Stimulated activated CD8-positive, alpha-beta memory T cell treated with anti-CD3 and anti-CD28 coated beads, Interleukin-2, amount 100 ng/mL, for 1 hour (primary cell): Measurements from ENCODE around the gene SMC3.

ENCODE experiments used
- DNase-seq, 2 donors: peaks; one replicate each; pipeline ENCODE4 v3.0.0-alpha.2; 2020; ENCODE audit warnings: low read depth in 2 of 2

Gene SMC3

DNA sequence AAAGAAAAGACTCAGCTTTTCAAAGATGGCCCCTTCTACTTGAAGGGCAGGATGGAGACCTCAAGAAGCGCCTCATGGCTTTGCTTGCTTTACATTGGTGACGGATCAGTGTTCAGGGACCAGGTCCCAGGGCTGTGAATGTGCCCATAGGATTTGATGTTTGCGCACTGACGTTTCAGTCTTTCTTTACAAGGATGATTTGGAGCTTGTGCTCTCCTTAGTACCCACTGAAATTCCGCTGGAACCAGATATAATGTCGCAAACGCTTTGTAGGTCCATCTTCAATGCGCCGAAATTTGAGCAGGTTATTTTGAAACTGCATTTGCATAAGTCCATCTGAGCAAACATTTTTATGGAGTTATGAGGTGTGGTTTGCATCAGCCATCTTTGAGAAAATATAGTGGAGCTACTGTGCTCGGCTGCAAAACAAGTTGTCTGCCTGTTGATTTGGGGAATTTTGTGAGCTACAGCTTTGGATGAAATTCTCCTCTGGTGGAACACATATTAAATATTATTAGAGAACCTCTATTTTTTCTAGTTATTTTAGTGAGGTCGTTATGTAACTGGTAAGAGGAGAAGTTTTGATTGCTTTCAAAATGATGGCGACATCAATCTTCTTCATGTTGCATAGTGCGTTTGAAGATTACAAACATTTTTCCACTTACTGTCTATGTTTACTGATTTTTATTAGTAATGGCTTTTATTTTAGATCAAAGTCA is 79.1 kb downstream of the SMC3 start:
- DNase-seq: no peak

DNA sequence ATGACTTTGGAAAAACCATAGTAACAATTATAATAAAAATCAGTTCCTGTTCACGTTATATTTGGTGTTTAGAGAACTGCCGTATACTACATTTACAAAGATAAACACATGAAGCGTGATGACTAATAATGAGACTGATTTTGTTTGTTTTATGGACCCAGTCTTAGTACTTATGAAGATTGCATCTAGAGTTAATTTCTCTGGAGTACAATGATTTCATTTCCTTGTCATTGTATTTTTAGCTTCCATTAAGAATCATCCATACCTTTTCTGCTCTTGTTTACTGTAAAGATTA is 79.6 kb downstream of the SMC3 start:
- no peak for DNase-seq

DNA sequence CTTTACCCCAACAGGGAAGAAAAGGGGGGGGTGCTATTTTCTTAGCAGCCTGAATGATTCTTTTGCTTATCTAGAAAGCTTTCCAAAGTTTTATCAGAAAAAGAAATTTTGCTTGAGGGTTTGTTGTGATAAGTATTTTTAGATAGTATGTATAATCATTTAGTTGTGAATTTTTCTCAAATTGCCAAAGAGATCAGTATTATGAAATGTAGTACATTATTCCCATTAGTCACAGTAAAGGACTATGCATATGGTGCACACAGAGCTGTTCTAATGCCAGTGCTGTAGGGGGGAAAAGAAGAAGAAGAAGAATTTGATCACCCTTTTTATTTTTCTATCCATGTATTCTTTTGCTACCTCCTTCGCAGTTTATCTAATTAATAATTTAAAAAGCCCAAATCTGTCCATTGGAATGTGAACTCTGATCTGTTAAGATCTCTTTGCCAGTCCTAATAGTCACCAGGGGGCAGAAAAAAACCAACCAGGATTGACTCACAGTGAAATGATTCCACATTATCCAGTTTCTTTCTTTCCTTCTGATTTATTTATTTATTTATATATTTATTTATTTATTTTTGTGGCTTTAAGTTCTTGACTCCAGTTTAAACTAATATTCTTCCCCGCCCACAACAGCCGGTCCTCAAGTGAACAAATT is 81.3 kb downstream of the SMC3 start:
- no peak for DNase-seq

DNA sequence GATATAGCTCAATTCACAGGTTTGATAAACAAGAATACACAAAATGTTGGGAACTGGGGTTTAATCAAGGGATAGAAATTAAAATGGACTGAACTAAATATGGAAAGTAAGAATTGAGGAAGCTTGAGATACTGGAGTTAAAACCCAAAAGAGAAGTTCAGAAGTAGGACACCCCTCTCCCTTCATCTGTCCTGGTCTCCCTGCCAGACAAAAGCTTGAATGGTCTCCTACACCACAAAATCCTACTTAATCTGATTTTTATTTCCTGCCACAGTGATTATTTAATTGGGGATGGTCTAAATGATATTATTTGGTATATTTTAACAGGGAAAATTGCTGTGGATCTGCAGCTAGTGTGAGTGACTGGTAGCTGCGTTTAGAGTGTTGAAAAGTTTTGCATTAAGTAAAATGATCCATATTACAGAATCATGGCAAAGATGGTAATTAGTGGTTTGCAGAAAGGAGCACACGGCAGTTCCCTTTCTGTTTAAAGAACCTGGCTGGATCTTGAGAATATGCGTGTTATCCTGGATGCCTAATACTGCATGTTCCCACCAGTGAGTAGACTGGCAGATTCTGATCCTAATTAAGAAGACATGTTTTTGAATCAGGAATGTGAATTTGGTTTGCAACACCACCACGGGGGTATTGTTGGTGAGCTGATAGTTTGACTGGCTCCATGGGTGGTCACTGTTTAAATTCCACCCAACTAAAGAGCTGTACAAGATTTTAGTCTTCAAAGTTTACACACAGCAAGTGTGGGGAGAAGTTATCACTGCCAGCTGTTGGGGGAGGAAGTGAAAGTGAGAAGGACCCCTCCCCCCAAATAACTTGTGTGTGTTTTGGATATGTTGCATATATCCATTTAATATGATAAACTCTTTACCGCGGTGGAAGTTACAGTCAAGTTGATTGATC is 82.1 kb downstream of the SMC3 start:
- no peak for DNase-seq

DNA sequence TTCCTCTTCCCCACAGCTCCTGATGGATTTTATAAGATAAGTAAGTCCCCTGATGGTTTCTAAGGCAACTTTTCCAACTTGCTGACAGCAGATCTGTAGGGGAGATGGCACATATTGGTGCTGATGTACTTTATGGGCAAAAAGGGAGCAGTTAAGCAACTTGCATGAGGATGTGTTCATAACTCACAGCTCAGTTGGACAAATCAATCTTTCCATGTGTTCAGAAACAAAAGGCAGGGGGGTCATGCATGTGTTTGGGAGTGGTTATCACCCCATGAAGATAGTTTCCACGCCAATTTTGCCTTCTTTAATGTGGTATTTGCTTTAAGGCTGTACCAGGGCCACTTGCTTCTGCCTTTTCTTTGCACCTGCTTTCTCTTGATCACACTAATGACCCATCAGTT is 82.8 kb downstream of the SMC3 start:
- DNase-seq: no peak

DNA sequence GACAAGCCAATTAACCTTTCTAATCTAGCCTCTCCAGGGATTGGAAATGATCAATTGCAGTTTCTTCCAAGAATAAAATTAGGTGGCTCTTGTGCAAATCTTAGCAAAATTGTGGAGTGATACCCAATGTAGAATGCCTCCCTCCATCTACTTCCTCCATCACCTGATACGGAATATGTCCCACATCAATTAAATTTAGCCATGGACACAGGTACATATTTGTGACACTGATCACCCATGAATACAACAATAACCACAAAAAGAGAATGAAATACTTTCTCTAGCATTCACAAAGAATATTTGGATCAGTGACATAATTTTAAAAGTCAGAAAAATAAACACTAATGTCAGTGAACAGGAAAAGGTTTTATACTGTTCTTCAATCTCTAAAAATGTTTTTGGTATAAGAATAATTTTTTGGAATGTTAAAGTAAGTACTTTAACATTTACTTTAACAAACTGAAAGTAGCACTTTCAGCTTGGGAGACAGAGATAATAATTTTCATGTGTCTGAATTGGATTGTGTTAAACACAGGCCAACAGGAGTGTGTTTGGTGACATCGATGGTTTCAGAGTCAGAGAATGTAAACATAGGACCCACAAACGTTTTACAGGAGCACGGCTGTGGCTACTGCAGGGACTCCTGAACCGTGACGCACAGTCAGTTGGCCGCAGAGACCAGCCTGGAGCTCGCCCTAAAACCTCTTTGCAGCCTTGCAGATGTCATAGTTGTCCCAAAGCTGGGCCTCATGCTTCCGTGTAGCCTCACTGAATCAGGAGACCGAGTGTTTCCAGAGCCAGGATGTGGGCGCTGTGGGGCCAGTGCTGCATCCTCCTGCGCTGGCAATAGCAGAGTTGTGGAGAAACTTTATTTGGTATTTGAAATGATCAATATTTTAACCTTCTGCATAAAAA is 83.8 kb downstream of the SMC3 start:
- no peak for DNase-seq

DNA sequence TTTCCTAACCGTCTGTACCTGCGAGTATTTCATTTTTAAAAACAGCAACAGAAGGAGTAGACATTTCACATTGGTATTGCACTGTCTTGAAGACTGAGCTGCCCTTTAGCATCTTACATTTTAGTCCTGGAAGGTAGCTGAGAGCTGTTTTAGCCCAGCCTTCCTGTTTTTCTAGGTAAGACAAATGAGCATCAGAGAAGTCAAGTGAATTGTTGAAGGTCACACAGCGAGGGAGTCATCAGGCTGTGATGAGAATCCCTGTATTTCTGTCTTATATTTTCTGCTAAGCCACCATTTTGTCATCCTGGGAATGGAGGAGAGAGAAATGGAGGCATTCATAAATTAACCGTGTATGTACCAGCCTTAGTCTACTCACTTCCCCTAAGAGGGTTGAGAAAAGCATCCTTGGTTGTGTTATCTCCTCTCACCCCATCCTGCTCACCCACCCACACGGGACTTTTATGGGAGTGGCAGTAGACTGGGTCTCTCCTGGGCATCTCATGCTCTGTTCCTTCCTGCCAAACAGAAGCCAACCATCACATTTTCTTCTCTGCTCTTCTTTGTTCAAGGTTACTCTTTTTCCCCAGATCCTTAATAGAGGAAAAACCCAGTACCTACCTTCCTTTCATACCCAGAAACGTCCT is 85.1 kb downstream of the SMC3 start:
- DNase-seq: no peak
